HG03457 (cell line): ENCODE results near the gene ERV3-1.
"Not testable (repeated sequence)": the region's sequence is repeated elsewhere in the genome, so short reads cannot be mapped to it uniquely, and the experiment has no call there.

ENCODE experiments used
- ATAC-seq: cut with Tn5 transposase; IDR thresholded peaks from one replicate; pipeline ENCODE4 v1.9.1; 2021; ENCODE audit warnings: moderate number of reproducible peaks; ENCODE audit not compliant: unreplicated experiment

ERV3-1 gene

DNA sequence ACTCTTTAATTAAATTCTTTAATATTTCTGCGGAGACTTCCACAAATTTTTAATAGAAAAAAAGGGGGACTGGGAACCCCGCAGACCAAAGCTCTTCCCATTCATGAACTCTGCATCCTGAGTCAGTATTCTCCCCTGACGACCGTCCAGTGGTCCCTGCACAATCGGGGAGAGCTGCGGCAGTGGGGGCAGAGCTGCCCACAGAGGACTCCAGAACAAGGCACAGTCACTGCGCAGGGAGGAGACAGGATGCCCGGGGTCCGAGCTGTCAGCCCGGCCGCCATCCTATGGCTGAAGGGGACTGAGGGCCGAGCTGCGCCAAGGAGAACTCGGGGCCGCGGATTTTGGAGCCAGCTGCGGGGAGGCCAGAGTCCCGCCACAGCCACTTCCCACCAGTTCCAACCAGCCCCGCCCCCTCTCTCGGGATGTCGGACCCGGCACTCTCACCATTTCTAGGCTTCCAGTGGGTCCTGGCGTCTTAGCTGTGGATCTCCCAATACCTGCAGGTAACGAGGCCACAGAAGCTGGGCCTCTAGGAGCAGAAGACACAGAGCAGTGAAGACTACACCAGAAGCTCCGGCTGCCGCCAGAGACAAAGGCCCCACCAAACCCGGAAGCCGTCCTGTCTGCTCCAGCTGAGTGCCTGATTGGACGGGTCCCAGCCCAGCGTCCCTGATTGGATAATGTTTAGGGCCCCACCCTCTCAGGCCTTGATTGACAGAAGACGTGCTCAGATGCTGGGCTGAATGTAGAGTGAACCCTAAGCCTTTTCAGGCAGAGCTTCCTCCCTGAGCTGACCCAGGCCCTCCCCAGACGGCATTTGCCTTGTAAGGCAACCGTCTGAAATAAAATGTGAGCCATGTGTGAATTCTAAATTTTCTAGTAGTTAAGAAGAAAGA lies at the start of gene ERV3-1:
TSS of gene ERV3-1 (minus strand) at position 594 of the 899 bp plus-strand sequence. CDS start 13,661 bp downstream, outside the sequence.
- peak; percentile 100 for ATAC-seq

GRCh38 chr7:65055786-65056185 lies 49.3 kb upstream of the ERV3-1 start:
- ATAC-seq: not testable (repeated sequence)

DNA sequence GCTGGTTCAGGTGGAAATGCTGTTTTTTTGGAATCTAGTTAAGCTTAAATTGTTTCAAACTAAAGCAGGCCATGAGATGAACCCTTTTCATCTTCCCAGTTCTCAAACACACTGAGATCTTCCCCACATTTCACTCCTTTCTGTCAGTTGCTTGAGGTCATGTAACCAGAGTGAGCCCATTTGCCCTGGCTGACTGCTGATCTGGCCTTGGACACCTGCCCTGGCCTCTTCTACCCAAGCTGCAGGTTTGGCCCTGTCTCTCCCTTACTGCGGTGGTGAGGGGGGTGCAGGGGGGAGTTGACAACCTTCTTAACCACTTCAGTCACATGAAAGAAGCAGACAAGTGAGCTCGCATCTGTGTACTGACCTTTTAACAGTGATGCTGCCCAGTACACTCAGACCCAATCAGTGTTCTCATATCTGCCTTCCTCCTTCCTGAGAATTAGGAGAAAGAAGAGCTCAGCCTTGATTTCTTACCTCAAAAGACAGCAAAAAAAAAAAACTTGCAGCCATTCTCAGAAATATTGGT lies 48.0 kb upstream of the ERV3-1 start:
- not testable (repeated sequence) for ATAC-seq

GRCh38 chr7:65051654-65052053 lies 45.2 kb upstream of the ERV3-1 start:
- not testable (repeated sequence) for ATAC-seq

- not testable (repeated sequence) for ATAC-seq
These were observed 44.7 kb upstream of the ERV3-1 start for GRCh38 chr7:65051139-65051538.

- ATAC-seq: not testable (repeated sequence)
These were observed 39.8 kb upstream of the ERV3-1 start for GRCh38 chr7:65046329-65046728.

DNA sequence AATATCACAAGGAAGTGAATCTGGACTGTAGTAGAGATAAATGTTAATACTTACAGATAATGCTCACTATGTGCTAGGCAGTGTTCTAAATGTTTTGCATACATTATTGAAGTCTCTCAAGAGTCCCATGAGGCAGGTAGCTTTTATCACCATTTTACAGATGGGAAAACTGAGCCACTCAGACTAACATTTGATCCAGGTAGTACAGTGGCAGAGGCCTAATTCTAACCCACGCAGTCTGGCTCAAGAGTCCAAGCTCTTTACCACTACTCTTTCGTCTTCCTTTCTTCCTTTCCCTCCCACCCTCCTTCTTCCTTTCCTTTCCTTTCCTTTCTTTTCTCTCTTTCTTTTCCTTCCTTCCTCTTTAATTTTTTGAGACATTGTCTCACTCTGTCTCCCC lies 39.1 kb upstream of the ERV3-1 start:
- not testable (repeated sequence) for ATAC-seq

- peak; percentile 12 for ATAC-seq
These were observed 32.3 kb upstream of the ERV3-1 start for GRCh38 chr7:65038767-65039166.

DNA sequence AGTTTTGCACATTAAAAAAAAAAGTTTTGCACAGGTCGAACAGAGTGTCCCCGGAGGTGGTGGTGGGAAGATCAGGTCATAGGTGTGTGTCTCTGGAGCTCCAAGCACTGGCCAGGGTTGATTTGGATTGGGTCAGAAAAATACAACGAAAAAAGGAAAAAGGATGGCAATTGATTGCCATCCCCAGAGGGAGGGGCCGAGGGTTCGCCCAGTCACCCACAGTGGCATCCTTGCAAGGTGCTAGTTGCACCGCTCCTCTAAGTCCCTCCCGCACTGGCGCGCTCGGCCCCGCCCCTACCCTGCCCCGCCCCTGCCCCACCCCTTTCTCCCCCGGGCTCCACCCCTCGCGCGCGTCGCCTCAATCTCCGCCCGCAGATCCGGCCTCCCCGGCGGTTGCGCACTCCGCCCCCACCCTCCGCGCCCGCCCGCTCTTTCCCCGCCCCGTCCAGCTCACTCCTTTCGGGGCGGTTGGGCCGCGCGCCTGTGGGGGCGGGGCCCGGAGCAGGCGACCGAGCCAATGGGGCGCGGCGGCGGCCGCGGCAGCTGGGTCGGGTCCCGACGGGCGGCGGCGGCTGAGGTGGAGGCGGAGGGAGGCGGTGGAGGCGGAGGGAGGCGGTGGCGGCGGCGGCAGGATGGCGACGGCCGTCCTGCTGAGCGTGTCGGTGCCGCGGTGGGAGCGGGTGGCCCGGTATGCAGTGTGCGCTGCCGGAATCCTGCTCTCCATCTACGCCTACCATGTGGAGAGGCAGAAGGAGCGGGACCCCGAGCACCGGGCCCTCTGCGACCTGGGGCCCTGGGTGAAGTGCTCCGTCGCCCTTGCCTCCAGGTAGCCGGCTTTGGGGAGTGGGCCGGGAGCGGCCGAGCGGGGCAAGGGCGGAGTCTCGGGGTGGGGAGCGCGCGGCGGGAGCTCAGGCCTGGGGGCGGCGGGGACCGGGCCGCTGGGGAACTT lies 31.5 kb upstream of the ERV3-1 start:
- ATAC-seq: peak; percentile 85

DNA sequence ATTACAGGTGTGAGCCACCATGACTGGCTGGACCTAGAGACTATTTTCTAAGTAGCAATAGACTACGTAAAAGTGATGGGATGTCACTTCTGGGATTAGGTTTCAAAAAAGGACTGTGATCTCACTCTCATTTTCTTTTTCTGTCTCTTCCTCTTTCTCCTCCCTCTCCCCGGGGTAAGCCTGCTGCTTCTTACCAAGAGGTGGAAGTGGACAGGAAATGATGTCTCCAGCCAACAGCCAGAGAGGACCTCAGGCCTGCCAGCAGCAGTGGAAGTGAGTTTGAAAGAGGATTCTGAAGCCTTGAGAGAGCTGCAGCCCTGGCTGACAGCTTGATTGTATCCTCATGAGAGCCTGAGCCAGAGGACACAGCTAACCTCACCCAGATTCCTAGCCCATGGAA lies 30.0 kb upstream of the ERV3-1 start:
- not testable (repeated sequence) for ATAC-seq

- not testable (repeated sequence) for ATAC-seq
These were observed 29.0 kb upstream of the ERV3-1 start for GRCh38 chr7:65035469-65035868.

DNA sequence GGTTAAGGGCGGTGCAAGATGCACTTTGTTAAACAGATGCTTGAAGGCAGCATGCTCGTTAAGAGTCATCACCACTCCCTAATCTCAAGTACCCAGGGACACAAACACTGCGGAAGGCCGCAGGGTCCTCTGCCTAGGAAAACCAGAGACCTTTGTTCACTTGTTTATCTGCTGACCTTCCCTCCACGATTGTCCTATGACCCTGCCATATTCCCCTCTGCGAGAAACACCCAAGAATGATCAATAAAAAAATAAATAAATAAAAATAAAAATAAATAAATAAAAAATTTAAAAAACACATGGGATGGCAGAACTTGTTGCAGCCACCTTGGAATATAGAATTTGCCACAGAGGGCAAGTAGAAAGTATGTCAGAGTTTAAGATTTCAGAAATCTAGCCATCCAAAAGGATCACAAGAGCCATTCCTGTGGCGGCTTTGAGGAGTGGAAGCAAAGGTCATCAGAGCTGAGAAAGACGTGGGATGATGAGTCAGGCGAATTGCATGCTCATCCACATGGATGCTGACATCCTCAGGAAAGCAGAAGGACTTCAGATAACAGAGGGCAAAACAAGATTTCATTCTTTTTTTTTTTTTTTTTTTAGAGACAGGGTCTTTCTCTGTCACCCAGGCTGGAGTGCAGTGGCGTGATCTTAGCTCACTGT lies 27.8 kb upstream of the ERV3-1 start:
- ATAC-seq: not testable (repeated sequence)

GRCh38 chr7:65033391-65033790 lies 26.9 kb upstream of the ERV3-1 start:
- ATAC-seq: not testable (repeated sequence)

DNA sequence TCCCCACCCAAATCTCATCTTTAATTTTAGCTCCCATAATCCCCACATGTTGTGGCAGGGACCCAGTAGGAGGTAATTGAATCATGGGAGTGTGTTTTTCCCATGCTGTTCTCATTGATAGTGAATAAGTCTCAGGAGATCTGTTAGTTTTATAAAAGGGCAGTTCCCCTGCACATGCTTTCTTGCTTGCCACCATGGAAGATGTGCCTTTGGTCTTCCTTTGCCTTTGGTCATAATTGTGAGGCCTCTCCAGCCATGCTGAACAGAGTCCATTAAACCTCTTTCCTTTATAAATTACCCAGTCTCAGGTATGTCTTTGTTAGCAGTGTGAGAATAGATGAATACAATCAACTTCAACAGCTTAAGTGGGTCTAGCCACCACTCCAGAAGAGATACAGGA lies 18.5 kb upstream of the ERV3-1 start:
- ATAC-seq: not testable (repeated sequence)

DNA sequence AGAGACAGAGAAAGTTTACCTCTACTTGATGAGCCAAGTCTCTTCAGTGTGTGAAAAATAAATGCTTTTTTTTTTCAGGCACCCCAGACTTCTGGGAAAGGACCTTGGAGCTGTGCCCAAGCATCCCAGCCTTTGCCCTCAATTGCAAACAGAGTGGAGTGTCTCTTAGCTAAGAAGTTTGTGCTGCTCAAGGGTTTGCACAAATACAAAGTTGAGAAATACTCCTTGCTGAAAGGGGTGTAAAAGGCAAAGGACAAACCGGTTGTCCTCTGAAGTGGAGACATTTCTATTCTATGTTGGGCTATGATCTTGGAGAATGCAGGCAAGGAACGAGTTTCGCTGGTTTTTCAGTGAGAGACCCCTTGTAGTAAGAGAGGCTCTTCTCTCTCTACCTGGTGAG lies 14.5 kb upstream of the ERV3-1 start:
- not testable (repeated sequence) for ATAC-seq

DNA sequence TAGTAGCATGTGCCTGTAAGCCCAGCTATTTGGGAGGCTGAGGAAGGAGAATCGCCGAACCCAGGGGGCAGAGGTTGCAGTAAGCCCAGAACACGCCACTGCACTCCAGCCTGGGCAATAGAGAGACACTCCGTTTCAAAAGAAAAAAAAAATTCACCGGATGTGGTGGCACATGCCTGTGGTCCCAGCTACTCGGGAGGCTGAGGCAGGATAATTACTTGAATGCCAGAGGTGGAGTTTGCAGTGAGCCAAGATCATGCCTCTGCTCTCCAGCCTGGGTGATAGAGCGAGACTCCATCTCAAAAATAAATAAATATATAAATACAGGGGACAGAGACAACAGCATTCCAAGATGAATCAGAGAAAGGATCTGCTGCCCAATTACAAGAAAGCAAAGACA lies 3.4 kb upstream of the ERV3-1 start:
- ATAC-seq: not testable (repeated sequence)

GRCh38 chr7:65009394-65009793 lies 2.9 kb upstream of the ERV3-1 start:
- ATAC-seq: not testable (repeated sequence)

- ATAC-seq: not testable (repeated sequence)
These were observed 549 bp upstream of the ERV3-1 start for GRCh38 chr7:65007036-65007435.

DNA sequence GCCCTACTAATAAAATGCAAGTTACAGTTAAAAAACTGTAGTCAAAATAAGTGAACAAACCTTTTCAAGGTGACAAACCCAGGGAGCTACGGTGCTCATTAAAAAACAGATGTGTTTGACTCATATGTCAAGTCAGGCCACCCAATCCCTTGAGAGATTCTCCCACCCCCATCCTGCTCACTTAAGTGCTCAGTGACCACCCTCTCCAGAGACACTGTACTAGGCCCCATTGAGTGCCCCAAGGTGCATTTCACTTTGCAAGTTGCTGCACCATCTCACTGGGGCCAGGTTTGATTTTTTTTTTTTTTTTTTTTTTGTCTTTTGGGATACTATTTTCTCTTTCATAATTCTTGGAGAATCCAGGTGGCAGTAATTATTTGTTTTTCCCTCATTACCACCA lies 1.9 kb downstream of the ERV3-1 start:
- no peak for ATAC-seq

DNA sequence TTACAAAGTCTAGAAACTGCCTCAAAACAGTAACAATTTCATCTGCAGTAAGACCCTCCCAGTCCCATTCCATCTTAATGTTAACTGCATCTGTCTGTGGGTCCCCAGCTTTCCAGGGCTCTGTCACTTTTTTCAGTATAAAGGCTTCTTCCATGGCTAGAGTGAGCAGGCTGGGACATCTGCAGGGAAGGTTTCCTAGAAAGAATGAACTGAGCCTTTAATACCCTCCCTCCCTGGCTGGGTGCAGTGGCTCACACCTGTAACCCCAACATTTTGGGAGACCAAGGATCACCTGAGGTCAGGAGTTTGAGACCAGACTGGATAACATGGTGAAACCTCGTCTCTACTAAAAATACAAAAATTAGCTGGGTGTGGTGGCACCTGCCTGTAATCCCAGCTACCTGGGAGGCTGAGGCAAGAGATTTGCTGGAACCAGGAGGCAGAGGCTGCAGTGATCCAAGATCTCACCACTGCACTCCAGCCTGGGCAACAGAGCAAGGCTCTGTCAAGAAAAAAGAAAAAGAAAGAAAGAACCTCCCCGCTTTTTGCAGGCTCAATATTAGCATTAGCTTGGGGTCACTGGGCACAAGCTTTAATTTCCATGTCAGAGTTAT lies 3.4 kb downstream of the ERV3-1 start:
- ATAC-seq: no peak
